Gastroesophageal sphincter (tissue), 4 donors: ENCODE results near the gene NME7. TPM values are rescaled to one million over a fixed set of nuclear protein-coding genes. Genes with fewer than 3 reads are reported as not detected.

Experiments
- ATAC-seq: fragments of 150-250 bp; one replicate; pipeline ENCODE4 v1.9.1; 2016; ENCODE audit warnings: mild to moderate bottlenecking, moderate library complexity
- H3K27ac ChIP-seq, 4 donors: fragments of 200-600 bp; sonication (generic) in 3 of 4; 1 replicate in 3 of 4; 2 replicates in 1 of 4; pipeline ENCODE4 v1.5.1; 2016 to 2019
- H3K27me3 ChIP-seq: fragments of 200-600 bp; sonication (generic); one replicate; pipeline ENCODE4 v1.5.1; 2019
- H3K36me3 ChIP-seq, 2 donors: fragments of 200-600 bp; sonication (generic); one replicate each; pipeline ENCODE4 v1.5.1; 2019; ENCODE audit warnings: control low read depth in 1 of 2
- H3K4me1 ChIP-seq, 3 donors: fragments of 200-600 bp; sonication (generic); 1 replicate in 2 of 3; 2 replicates in 1 of 3; pipeline ENCODE4 v1.5.1; 2016 to 2019; ENCODE audit warnings: control low read depth in 2 of 3
- H3K4me3 ChIP-seq, 2 donors: fragments of 200-600 bp; sonication (generic); one replicate each; pipeline ENCODE4 v1.5.1; 2019; ENCODE audit warnings: mild to moderate bottlenecking in 1 of 2, moderate library complexity in 1 of 2
- H3K9me3 ChIP-seq, 3 donors: fragments of 200-600 bp; sonication (generic); one replicate each; pipeline ENCODE4 v1.5.1; 2017 to 2019; ENCODE audit warnings: control low read depth in 2 of 3
- CTCF ChIP-seq, 4 experiments: fragments of 200-600 bp in 2 of 4; fragments of 450-650 bp in 2 of 4; sonication (generic) in 1 of 4; IDR thresholded peaks; one replicate each; pipeline ENCODE4 v1.5.1; 2017 to 2019; ENCODE audit warnings: antibody characterized with exemption in 4 of 4, mild to moderate bottlenecking in 2 of 4, moderate library complexity in 2 of 4
- EP300 ChIP-seq: sonication (generic); formaldehyde crosslinking; IDR thresholded peaks from one replicate; pipeline ENCODE4 v1.6.1; 2017; ENCODE audit warnings: antibody characterized with exemption, mild to moderate bottlenecking
- POLR2A ChIP-seq, 2 donors: fragments of 450-650 bp; IDR thresholded peaks; one replicate each; pipeline ENCODE4 v1.6.1; 2017; ENCODE audit warnings: antibody characterized with exemption in 2 of 2, mild to moderate bottlenecking in 2 of 2, moderate library complexity in 1 of 2
- POLR2AphosphoS5 ChIP-seq: sonication (generic); formaldehyde crosslinking; IDR thresholded peaks from one replicate; pipeline ENCODE4 v1.6.1; 2017; ENCODE audit warnings: antibody characterized with exemption
- WGBS, 2 donors: methylation state at CpG; one replicate each; pipeline ENCODE4 v1.1.5; 2018; ENCODE audit warnings: low coverage in 1 of 2; 5-methylcytosine and 5-hydroxymethylcytosine counted together
- total RNA-seq, 4 donors: library from RNA; depleted of rRNA; stranded (reverse); fragments of >200 nt; gene quantifications; one replicate each; pipeline ENCODE4 v1.1.0, GENCODE V29; 2016

The NME7 gene
- total RNA-seq, 4 donors from 2014 or later = 10.6 to 24.7 (median 14.5) TPM

GRCh38 chr1:169100208-169100607 is 267.4 kb downstream of the NME7 start:
- H3K4me1 ChIP-seq = peaks cover 0 to 23% (median 9%) of the 10 kb centered on the region in 3 donors
- TF ChIP-seq POLR2A (IDR thresholded peaks at IDR 0.05) (no peak), POLR2AphosphoS5 (no peak), EP300 (no peak), CTCF (IDR thresholded peaks at IDR 0.05) (no peak)
- no peak overlapping the region for H3K4me3 ChIP-seq
- H3K36me3 ChIP-seq = no peaks in the 10 kb centered on the region
- no peaks in the 10 kb centered on the region for H3K9me3 ChIP-seq
- H3K27me3 ChIP-seq = no peaks in the 10 kb centered on the region
- no peak overlapping the region for H3K27ac ChIP-seq
- ATAC-seq = no peak
- WGBS, 2 donors = 30% methylated on average over 1 of the region's 1 CpG; no CpG with 5 or more reads in 1 of the 2 donors

- TF ChIP-seq POLR2A (IDR thresholded peaks at IDR 0.05) (no peak), CTCF (IDR thresholded peaks at IDR 0.05) (no peak), POLR2AphosphoS5 (no peak), EP300 (no peak)
- H3K4me3 ChIP-seq = no peak overlapping the region
- no peaks in the 10 kb centered on the region for H3K27me3 ChIP-seq
- no peaks in the 10 kb centered on the region for H3K36me3 ChIP-seq
- WGBS, 2 donors = 75 to 80% methylated on average over 2 of the region's 2 CpGs
- ATAC-seq = no peak
- H3K4me1 ChIP-seq = peaks cover 0 to 18% (median 9%) of the 10 kb centered on the region in 3 donors
- no peak overlapping the region for H3K27ac ChIP-seq
- H3K9me3 ChIP-seq = no peaks in the 10 kb centered on the region
Observed at GRCh38 chr1:169099561-169099960, 268.0 kb downstream of the NME7 start.

GRCh38 chr1:169098380-169098779 is 269.2 kb downstream of the NME7 start:
- 89 to 100% methylated on average over 1 of the region's 1 CpG for WGBS, 2 donors
- Histone ChIP-seq H3K4me3 (no peak overlapping the region), H3K36me3 (no peaks in the 10 kb centered on the region), H3K4me1 (peaks cover 0 to 14% (median 9%) of the 10 kb centered on the region in 3 donors), H3K27me3 (no peaks in the 10 kb centered on the region), H3K27ac (no peak overlapping the region), H3K9me3 (no peaks in the 10 kb centered on the region)
- TF ChIP-seq POLR2AphosphoS5 (no peak), POLR2A (IDR thresholded peaks at IDR 0.05) (no peak), EP300 (no peak), CTCF (IDR thresholded peaks at IDR 0.05) (no peak)
- ATAC-seq = no peak

- Histone ChIP-seq H3K27ac (no peak overlapping the region), H3K27me3 (no peaks in the 10 kb centered on the region), H3K4me1 (no peaks in the 10 kb centered on the region), H3K4me3 (no peak overlapping the region), H3K9me3 (no peaks in the 10 kb centered on the region), H3K36me3 (no peaks in the 10 kb centered on the region)
- TF ChIP-seq POLR2AphosphoS5 (no peak), POLR2A (IDR thresholded peaks at IDR 0.05) (no peak), EP300 (no peak), CTCF (IDR thresholded peaks at IDR 0.05) (no peak)
- no peak for ATAC-seq
- WGBS, 2 donors = 78% methylated on average over 3 to 4 of the region's 4 CpGs
Observed at GRCh38 chr1:169094897-169095569, 272.6 kb downstream of the NME7 start.

GRCh38 chr1:169092399-169092798 is 275.2 kb downstream of the NME7 start:
- no peak overlapping the region for H3K27ac ChIP-seq
- no peak overlapping the region for H3K4me3 ChIP-seq
- WGBS, 2 donors = 80 to 100% methylated on average over 2 of the region's 2 CpGs
- TF ChIP-seq POLR2A (IDR thresholded peaks at IDR 0.05) (no peak), EP300 (no peak), POLR2AphosphoS5 (no peak), CTCF (IDR thresholded peaks at IDR 0.05) (no peak)
- no peak for ATAC-seq
- no peaks in the 10 kb centered on the region for H3K27me3 ChIP-seq
- H3K36me3 ChIP-seq = no peaks in the 10 kb centered on the region
- peaks cover 2 to 16% (median 3%) of the 10 kb centered on the region in 3 donors for H3K4me1 ChIP-seq
- no peaks in the 10 kb centered on the region for H3K9me3 ChIP-seq
